Activated CD4-positive, alpha-beta T cell treated with anti-CD3 and anti-CD28 coated beads, Interleukin-2, amount 10 ng/mL, durations not matched to agents 24 days and 14 days (primary cell): ENCODE results near the gene CEACAM18. TPM values are rescaled to one million over a fixed set of nuclear protein-coding genes. Genes with fewer than 3 reads are reported as not detected.

Experiments
- DNase-seq: peaks from one replicate; pipeline ENCODE4 v3.0.0; 2022
- H3K27ac Mint-ChIP-seq: one replicate; pipeline ENCODE4 v1.8.0; 2022; ENCODE audit warnings: mild to moderate bottlenecking, mixed read lengths
- H3K27me3 Mint-ChIP-seq: one replicate; pipeline ENCODE4 v1.8.0; 2022; ENCODE audit warnings: mixed read lengths
- H3K36me3 Mint-ChIP-seq: one replicate; pipeline ENCODE4 v1.8.0; 2022; ENCODE audit warnings: low read depth, mild to moderate bottlenecking, mixed read lengths
- H3K4me1 Mint-ChIP-seq: one replicate; pipeline ENCODE4 v1.8.0; 2021; ENCODE audit warnings: mixed read lengths
- H3K4me3 Mint-ChIP-seq: one replicate; pipeline ENCODE4 v1.8.0; 2022; ENCODE audit warnings: mild to moderate bottlenecking, moderate library complexity, mixed read lengths
- H3K9me3 Mint-ChIP-seq: one replicate; pipeline ENCODE4 v1.8.0; 2021; ENCODE audit warnings: mixed read lengths
- intact Hi-C: fragments of 100-400 bp; cut with micrococcal nuclease; formaldehyde crosslinking; loops from one replicate; pipeline ENCODE4 v1.15.1; 2023
- total RNA-seq: library from RNA; stranded (reverse); gene quantifications from 2 replicates; pipeline ENCODE4 v1.2.3, GENCODE V29; 2022

CEACAM18 gene
- total RNA-seq, 1 donor from 2014 or later, result not detected

DNA sequence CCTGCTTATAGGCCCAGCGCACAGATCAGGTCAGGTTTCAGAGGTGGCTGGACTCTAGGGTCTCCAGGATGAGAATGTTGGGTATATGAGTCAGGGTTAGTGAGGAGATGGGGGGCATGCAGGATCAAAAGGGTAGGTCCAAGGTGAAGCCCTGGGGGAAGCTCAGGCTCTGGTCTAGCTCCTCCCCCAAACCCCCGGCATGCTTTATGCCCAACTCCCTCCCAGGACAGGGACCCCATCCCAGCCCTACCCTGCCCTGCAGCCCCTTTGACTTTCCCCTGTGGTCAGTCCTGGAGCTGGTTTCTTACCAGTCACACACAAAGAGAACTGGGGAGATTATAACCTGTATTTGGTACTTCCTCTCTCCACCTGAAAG lies 9.8 kb upstream of the CEACAM18 start:
- Mint-ChIP-seq H3K27ac (peak overlapping the region; percentile 1), H3K9me3 (no peaks in the 10 kb centered on the region), H3K4me1 (peaks cover 45% of the 10 kb centered on the region), H3K27me3 (peaks cover 33% of the 10 kb centered on the region), H3K4me3 (peak overlapping the region; percentile 20), H3K36me3 (no peaks in the 10 kb centered on the region)
- no peak for DNase-seq
- intact Hi-C loops, result no loop called here

DNA sequence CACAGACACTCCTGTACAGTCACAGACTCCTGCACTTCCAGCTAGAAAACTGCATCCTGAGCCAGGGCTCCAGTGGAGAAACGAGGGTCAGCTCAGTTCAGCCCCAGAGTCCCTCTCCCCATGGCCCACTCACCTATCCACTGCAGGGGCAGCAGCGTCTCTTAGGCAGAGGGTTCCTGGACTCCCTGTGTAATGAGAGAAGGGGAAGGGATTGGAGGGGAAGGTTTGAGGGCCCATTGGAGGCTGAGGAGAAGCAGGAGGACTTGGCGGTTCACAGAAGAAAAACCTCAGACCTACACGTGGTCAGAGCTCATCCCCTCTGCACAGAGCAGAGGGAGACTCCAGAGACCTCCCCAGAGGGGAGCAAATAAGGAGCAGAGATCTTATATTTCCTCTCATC lies 9.2 kb upstream of the CEACAM18 start:
- no peak overlapping the region for H3K4me3 Mint-ChIP-seq
- peaks cover 46% of the 10 kb centered on the region for H3K4me1 Mint-ChIP-seq
- no peaks in the 10 kb centered on the region for H3K36me3 Mint-ChIP-seq
- H3K9me3 Mint-ChIP-seq, result no peaks in the 10 kb centered on the region
- intact Hi-C loops, result no loop called here
- H3K27me3 Mint-ChIP-seq, result peaks cover 31% of the 10 kb centered on the region
- H3K27ac Mint-ChIP-seq, result no peak overlapping the region
- DNase-seq, result no peak

DNA sequence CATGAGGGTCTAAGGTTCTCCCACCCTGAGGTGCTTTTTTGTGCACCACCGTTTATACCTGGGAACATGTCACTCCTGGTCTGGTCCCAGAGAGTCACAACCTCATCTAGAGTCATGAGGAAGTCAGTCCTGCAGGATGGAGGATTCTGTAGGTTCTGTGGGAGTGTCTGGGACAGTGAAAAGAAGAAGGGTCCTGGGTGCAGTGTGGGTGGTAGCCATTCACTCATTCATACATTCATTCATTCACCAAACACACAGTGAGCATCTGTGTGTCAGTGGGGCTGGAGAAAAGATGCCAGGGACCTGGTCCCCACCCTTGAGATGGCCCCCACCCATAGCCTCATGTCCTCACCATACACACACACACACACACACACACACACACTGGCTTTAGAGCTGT lies 8.7 kb upstream of the CEACAM18 start:
- H3K27ac Mint-ChIP-seq, result no peak overlapping the region
- no peaks in the 10 kb centered on the region for H3K36me3 Mint-ChIP-seq
- H3K4me3 Mint-ChIP-seq, result no peak overlapping the region
- H3K27me3 Mint-ChIP-seq, result peaks cover 30% of the 10 kb centered on the region
- peaks cover 45% of the 10 kb centered on the region for H3K4me1 Mint-ChIP-seq
- no peaks in the 10 kb centered on the region for H3K9me3 Mint-ChIP-seq
- no peak for DNase-seq
- intact Hi-C loops, result no loop called here

DNA sequence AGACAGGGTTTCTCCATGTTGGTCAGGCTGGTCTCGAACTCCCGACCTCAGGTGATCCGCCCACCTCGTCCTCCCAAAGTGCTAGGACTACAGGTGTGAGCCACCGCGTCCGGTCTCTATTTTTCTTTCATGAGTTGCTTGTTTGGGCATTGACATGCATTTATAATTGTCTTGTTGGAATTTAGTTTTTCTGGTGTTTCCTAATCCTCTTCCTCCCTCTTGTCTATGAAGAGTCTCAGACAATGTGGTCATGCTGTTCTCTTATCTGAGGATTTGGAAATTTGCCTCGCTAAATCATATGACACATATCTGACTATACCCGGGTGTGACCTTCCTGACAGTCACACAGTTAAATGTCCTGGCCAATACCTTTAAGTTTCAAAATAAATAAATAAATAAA lies 7.4 kb upstream of the CEACAM18 start:
- Mint-ChIP-seq H3K36me3 (no peaks in the 10 kb centered on the region), H3K9me3 (no peaks in the 10 kb centered on the region), H3K4me3 (no peak overlapping the region), H3K27ac (no peak overlapping the region), H3K27me3 (peaks cover 21% of the 10 kb centered on the region), H3K4me1 (peaks cover 47% of the 10 kb centered on the region)
- DNase-seq, result no peak
- intact Hi-C loops, result no loop called here

DNA sequence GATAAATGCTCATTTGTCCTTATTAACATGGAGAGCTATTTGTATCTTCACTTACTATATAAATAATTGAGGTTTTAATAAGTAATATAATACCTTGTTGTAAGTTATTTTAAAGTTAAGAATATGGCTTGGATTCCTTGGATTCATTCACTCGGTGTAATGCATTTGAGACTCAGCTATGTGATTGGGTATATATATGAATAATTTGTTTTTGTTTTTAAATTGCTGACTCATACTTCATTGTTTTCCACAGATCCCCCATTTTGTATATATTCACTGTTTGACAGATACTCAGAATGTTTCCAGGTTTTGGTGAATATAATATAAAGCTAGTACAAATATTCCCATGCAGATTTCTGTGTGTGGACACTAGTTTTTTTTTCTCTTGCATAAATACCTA lies 6.8 kb upstream of the CEACAM18 start:
- Mint-ChIP-seq H3K27me3 (peaks cover 17% of the 10 kb centered on the region), H3K4me3 (no peak overlapping the region), H3K4me1 (peaks cover 42% of the 10 kb centered on the region), H3K36me3 (no peaks in the 10 kb centered on the region), H3K27ac (no peak overlapping the region), H3K9me3 (no peaks in the 10 kb centered on the region)
- DNase-seq, result no peak
- intact Hi-C loops, result no loop called here

DNA sequence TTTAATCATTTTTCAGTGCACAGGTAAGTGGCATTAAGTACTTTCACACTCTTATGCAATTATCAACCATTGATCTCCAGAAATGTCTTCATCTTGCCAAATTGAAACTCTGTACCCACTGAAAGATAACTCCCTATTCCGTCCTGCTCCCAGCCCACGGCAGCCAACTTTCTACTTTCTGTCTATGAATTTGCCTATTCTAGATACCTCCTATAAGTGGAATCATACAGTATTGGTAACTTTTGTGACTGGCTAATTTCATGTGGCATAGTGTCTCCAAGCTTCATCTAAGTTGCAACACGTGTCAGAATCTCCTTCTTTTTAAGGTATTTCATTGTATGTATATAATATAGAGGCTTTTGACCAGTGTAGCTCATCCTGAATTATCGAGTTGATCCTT lies 5.7 kb upstream of the CEACAM18 start:
- Mint-ChIP-seq H3K36me3 (no peaks in the 10 kb centered on the region), H3K27ac (no peak overlapping the region), H3K4me1 (peaks cover 38% of the 10 kb centered on the region)

DNA sequence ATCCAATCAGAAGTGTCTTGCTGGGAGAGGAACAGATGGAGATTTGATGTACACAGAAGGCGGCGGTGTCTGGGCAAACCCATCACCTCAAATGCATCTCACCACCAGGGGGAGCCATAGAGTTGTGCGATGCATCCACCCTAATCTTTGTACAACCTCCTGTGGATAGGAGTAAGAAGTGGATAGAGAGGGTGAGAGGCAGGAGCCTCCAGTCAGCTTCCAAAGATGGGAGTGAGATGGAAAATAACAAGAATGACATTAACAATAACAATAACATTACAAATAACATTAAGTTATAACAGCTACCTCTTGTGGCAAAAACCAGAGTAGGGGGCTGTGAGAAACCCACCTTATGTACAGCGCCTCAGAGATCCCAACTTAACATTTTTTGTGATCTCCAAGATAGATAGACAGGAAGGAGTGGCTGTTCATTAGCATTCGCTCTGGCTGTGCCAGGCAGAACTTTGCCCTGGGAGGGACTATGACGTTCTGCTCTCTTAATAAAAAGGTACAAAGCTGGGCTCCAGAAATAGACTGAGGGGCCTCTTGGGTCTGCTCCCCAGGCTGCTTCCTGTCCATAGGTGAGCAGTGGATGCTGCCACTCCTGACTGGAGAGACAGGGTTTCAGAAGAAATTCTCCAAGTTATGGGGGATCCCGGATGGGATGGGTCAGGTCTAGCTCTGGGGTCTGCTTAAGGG lies 5.2 kb upstream of the CEACAM18 start:
- H3K27ac Mint-ChIP-seq, result no peak overlapping the region

More for the DNA sequence above, 5.7 kb upstream of the CEACAM18 start:
- Mint-ChIP-seq H3K9me3 (no peaks in the 10 kb centered on the region), H3K4me3 (no peak overlapping the region), H3K27me3 (peaks cover 10% of the 10 kb centered on the region)
- DNase-seq, result no peak
- intact Hi-C loops, result loop anchor here (1.0 to 2.0 kb wide), 4 partner anchors 16 to 184 kb away; no protein-coding TSS in a partner anchor

DNA sequence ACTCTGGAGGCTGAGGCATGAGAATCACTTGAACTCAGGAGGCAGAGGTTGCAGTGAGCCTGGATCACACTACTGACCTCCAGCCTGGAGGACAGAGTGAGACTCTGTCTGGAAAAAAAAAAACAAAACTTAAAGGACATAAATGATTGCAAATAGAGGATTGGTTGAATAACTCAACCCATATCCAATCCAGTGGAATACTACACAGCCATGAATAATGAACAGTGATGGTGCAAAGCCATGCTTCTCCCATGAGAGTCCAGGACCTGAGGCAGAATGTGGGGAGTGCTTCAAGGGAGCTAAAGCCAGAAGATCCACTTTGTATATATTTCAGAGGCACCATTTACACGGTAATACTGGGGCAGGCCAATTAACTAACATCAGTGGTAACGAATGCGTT lies 2.2 kb upstream of the CEACAM18 start:
- no peak overlapping the region for H3K27ac Mint-ChIP-seq
- peaks cover 46% of the 10 kb centered on the region for H3K4me1 Mint-ChIP-seq
- intact Hi-C loops, result no loop called here
- DNase-seq, result no peak
- peaks cover 4% of the 10 kb centered on the region for H3K27me3 Mint-ChIP-seq
- H3K9me3 Mint-ChIP-seq, result no peaks in the 10 kb centered on the region
- H3K4me3 Mint-ChIP-seq, result no peak overlapping the region
- no peaks in the 10 kb centered on the region for H3K36me3 Mint-ChIP-seq

More for the DNA sequence above, 5.2 kb upstream of the CEACAM18 start:
- H3K36me3 Mint-ChIP-seq, result no peaks in the 10 kb centered on the region
- H3K27me3 Mint-ChIP-seq, result peaks cover 7% of the 10 kb centered on the region
- peak; percentile 94 for DNase-seq
- H3K9me3 Mint-ChIP-seq, result no peaks in the 10 kb centered on the region
- intact Hi-C loops, result loop anchor here (1.0 to 2.0 kb wide), 4 partner anchors 16 to 184 kb away; no protein-coding TSS in a partner anchor
- H3K4me1 Mint-ChIP-seq, result peaks cover 33% of the 10 kb centered on the region
- H3K4me3 Mint-ChIP-seq, result no peak overlapping the region

DNA sequence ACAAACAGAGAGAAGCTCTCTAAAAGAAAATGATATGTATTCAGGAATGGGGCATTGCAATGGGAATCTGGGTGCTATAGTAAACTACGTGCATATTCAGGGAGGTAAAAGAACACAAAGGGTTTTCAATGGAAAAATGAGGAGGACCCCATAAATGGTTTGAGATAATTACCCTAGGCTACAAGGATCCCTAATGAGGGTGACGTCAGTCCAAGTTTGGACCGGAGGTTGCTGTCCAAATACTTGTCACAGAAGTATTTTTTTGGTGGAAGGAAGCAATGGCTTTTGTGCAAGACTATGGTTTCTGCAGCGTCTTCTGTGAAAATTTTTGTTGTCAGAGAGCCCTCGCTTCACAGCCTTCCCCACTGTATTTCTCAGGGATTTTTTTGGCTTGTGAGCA lies 995 bp upstream of the CEACAM18 start:
- Mint-ChIP-seq H3K9me3 (no peaks in the 10 kb centered on the region), H3K4me3 (no peak overlapping the region)

DNA sequence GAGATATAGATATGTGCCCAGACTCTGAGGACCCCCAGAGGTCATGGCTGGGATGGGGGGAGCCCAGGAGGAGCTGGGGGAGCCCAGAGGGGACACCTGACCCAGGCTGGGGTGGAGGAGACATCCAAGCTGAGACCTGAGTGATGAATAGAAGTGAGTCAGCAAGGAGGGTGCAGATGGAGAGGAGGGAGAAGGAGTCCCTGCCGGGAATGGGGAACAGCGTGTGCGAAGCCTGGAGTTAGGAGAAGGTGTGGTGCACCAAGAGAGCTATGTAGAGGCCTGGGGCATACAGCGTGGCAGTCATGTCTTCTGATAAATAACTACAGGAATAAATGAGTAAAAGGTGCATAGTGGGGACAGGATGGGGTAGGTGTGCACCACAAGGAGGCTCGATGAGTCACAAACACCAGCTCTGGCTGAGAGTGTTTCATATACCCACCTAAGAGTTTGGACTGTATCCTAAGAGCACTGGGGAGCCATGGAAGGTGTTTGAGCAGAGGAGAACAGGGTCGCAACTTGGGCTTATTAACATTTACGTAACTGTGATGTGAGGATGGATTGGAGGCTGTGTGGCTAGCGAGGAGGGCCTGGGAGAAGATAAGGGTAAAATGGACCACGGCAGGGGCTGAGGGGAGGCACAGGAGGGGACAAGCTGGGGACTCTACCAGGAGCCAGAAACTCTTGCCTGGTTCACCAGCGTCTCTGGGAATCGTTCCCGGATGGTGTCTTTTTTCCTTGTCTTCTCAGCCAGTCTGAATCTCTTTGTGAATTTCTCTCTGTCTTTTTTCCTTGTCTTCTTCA lies 1.4 kb downstream of the CEACAM18 start:
- Mint-ChIP-seq H3K27ac (peak overlapping the region; percentile 71), H3K4me3 (peak overlapping the region; percentile 13), H3K4me1 (peaks cover 28% of the 10 kb centered on the region), H3K9me3 (no peaks in the 10 kb centered on the region), H3K36me3 (no peaks in the 10 kb centered on the region), H3K27me3 (peaks cover 2% of the 10 kb centered on the region)
- no peak for DNase-seq
- intact Hi-C loops, result loop anchor here (1.0 to 2.0 kb wide), 3 partner anchors 10 to 115 kb away; no protein-coding TSS in a partner anchor

More for the DNA sequence above, 995 bp upstream of the CEACAM18 start:
- no peak overlapping the region for H3K27ac Mint-ChIP-seq
- intact Hi-C loops, result no loop called here
- peaks cover 41% of the 10 kb centered on the region for H3K4me1 Mint-ChIP-seq
- H3K27me3 Mint-ChIP-seq, result peaks cover 4% of the 10 kb centered on the region
- no peak for DNase-seq
- no peaks in the 10 kb centered on the region for H3K36me3 Mint-ChIP-seq

DNA sequence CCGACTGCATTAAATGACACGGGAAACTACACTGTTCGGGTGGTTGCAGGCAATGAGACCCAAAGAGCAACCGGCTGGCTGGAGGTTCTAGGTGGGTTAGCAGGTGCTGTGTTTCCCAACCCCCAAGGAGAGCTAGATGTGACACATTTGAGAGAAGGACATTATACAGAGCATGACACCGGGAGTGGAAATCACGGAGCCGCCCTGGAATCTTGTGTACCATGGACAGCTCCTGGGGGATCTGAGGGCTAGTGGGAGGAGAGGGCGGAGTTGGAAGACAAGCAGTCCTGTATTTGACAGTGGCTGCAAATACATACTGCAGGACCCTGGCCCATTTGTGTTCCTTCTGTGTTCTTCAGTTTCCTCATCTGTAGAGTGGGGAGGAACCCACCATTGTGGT lies 2.3 kb downstream of the CEACAM18 start:
- H3K27me3 Mint-ChIP-seq, result peaks cover 2% of the 10 kb centered on the region
- intact Hi-C loops, result no loop called here
- peaks cover 27% of the 10 kb centered on the region for H3K4me1 Mint-ChIP-seq
- H3K4me3 Mint-ChIP-seq, result no peak overlapping the region
- H3K27ac Mint-ChIP-seq, result no peak overlapping the region
- H3K9me3 Mint-ChIP-seq, result no peaks in the 10 kb centered on the region
- no peaks in the 10 kb centered on the region for H3K36me3 Mint-ChIP-seq
- DNase-seq, result no peak

DNA sequence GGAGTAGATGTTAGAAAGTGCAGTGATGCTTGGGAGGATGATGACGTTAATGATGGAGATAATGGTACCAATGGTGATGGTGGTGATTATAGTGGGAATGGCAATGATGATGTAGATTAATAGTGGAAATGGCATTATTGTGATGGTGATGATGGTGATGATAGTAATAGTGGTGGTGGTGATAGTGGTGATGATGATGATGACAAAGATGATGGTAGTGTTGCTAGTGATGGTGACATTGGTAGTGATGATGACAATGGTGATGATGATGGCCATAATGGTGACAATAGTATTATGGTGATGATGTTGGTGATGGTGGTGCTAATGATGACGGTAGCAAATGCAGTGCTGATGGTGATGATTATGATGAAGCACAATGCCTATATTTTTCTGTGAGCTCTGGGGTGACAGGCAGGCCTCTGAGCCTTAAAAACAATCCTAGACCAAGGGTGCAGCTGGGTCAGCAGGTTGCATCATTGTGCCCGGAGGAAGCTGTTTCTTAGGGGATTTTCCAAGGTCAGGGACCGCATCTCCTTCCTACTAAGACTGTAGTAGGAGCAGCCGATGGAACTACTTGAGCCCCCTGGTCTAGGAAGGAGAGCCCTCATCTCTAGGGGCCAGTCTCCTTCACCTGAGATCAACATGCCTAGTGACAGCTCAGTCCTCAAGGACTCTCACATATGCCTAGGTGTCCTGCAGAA lies 7.8 kb downstream of the CEACAM18 start:
- Mint-ChIP-seq H3K4me1 (peaks cover 11% of the 10 kb centered on the region), H3K36me3 (peaks cover 4% of the 10 kb centered on the region), H3K9me3 (peaks cover 15% of the 10 kb centered on the region), H3K4me3 (no peak overlapping the region), H3K27me3 (no peaks in the 10 kb centered on the region), H3K27ac (no peak overlapping the region)
- no peak for DNase-seq
- intact Hi-C loops, result no loop called here

DNA sequence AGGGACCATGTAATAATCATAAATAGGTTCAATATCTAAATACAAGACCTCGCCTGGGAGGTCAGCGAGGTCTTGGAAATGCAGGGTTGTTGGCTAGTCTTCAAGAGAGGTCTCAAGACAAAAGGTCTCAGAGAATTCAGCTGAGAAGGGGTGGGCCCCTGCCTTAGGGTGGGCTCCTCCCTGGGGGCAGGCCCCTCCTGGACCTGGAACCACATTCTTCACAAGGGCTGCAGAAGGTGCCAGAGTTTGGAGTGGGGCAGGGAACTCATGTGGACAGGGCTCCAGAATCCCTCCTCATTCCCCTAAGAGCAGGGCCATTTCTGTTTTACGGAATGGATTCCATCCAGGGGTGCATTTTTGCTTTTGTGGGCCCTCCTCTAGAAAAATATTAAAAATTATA lies 10.2 kb downstream of the CEACAM18 start:
- Mint-ChIP-seq H3K4me1 (peaks cover 14% of the 10 kb centered on the region), H3K9me3 (peaks cover 24% of the 10 kb centered on the region), H3K4me3 (no peak overlapping the region), H3K27me3 (no peaks in the 10 kb centered on the region), H3K27ac (no peak overlapping the region), H3K36me3 (peaks cover 4% of the 10 kb centered on the region)
- intact Hi-C loops, result loop anchor here (2.0 kb wide), 1 partner anchor 16 kb away; no protein-coding TSS in a partner anchor
- no peak for DNase-seq

DNA sequence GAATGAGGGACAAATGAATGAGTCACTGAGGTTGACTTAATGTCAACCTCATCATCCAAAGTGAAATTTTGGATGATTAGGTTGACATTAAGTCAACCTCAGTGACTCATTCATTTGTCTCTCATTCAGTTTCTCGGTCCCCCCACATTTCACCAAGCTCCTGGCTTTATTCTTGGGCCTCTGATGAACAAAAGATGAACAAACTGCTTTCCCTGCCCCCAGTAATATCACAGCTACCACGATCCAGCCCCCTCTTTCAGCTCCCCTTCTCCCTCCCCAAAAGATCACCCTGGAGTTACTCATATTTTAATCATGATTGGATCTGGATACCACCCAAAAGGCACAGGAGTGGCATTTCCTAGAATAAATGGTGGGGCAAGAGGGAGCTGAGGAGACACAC lies 10.8 kb downstream of the CEACAM18 start:
- intact Hi-C loops, result loop anchor here (1.0 to 2.0 kb wide), 3 partner anchors 10 to 48 kb away; no protein-coding TSS in a partner anchor

More for the DNA sequence above, 10.8 kb downstream of the CEACAM18 start:
- Mint-ChIP-seq H3K36me3 (peaks cover 4% of the 10 kb centered on the region), H3K27ac (peak overlapping the region; percentile 83), H3K27me3 (no peaks in the 10 kb centered on the region), H3K4me3 (peak overlapping the region; percentile 46), H3K9me3 (peaks cover 28% of the 10 kb centered on the region), H3K4me1 (peaks cover 19% of the 10 kb centered on the region)
- DNase-seq, result no peak
